Sigmoid colon (tissue), 7 donors: Measurements from ENCODE around the gene NXPH3. TPM values are rescaled to one million over a fixed set of nuclear protein-coding genes. Genes with fewer than 3 reads are reported as not detected.

Experiments used
- polyA plus RNA-seq, 3 donors: library from polyadenylated mRNA; stranded (reverse); fragments of 200-250 nt; gene quantifications; one replicate each; pipeline ENCODE4 v1.2.3, GENCODE V29; 2013
- total RNA-seq, 4 donors: library from RNA; depleted of rRNA; stranded (reverse); fragments of >200 nt; gene quantifications; one replicate each; pipeline ENCODE4 v1.1.0, GENCODE V29; 2016
- donor health status: healthy with polysubstance abuse.
- donor health status: Bipolar disorder and iron deficiency.
- donor health status: healthy.

NXPH3 gene
- total and polyA plus RNA-seq, 7 donors = 0.23 to 32.6 (median 20.2) TPM

Other genes with a start within 250 kb of the NXPH3 start
- 100 to 1,000 TPM in 3 of 4 donors, 10 to 100 TPM in 1; 83.1 to 134 (median 114) TPM for gene ZNF652, start 213.6 kb upstream of the NXPH3 start, total RNA-seq
- gene ZNF652, start 213.6 kb upstream of the NXPH3 start, polyA plus RNA-seq = 10 to 100 TPM; 12.9 to 20.2 (median 14.4) TPM
- 100 to 1,000 TPM in 1 of 4 donors, 10 to 100 TPM in 3; 70.9 to 105 (median 94.4) TPM for gene PHB1, start 161.0 kb upstream of the NXPH3 start, total RNA-seq
- 100 to 1,000 TPM; 148 to 279 (median 225) TPM for gene PHB1, start 161.0 kb upstream of the NXPH3 start, polyA plus RNA-seq
- 10 to 100 TPM in 3 of 4 donors, 1 to 10 TPM in 1; 6.9 to 15.2 (median 12.6) TPM for gene NGFR, start 80.6 kb upstream of the NXPH3 start, total RNA-seq
- 1 to 10 TPM in 1 of 3 donors, under 1 TPM in 2; 0.46 to 6.8 (median 0.60) TPM for gene NGFR, start 80.6 kb upstream of the NXPH3 start, polyA plus RNA-seq
- 100 to 1,000 TPM; 226 to 332 (median 280) TPM for gene SPOP, start 102.2 kb downstream of the NXPH3 start, total RNA-seq
- gene SPOP, start 102.2 kb downstream of the NXPH3 start, polyA plus RNA-seq = 10 to 100 TPM; 33.0 to 38.9 (median 35.6) TPM
- gene SLC35B1, start 132.1 kb downstream of the NXPH3 start, total RNA-seq = 10 to 100 TPM; 13.0 to 34.9 (median 20.0) TPM
- gene SLC35B1, start 132.1 kb downstream of the NXPH3 start, polyA plus RNA-seq = 10 to 100 TPM; 24.0 to 59.7 (median 26.6) TPM
- gene FAM117A, start 188.3 kb downstream of the NXPH3 start, total RNA-seq = 10 to 100 TPM; 11.1 to 34.6 (median 27.4) TPM
- 10 to 100 TPM in 1 of 3 donors, 1 to 10 TPM in 2; 3.5 to 15.6 (median 9.6) TPM for gene FAM117A, start 188.3 kb downstream of the NXPH3 start, polyA plus RNA-seq
- gene KAT7, start 212.8 kb downstream of the NXPH3 start, total RNA-seq = 10 to 100 TPM; 23.8 to 34.9 (median 32.0) TPM
- 10 to 100 TPM in 1 of 3 donors, 1 to 10 TPM in 2; 6.2 to 14.3 (median 9.0) TPM for gene KAT7, start 212.8 kb downstream of the NXPH3 start, polyA plus RNA-seq